Mucosa of rectum (tissue), 2 donors: ENCODE data around the gene ZP4.

ENCODE experiments used
- H3K27ac ChIP-seq, 2 donors: one replicate each; pipeline ENCODE4 v1.7.0; 2013; ENCODE audit warnings: inconsistent platforms in 2 of 2, low read depth in 2 of 2, low read length in 2 of 2
- H3K27me3 ChIP-seq, 2 donors: one replicate each; pipeline ENCODE4 v1.7.0; 2013; ENCODE audit warnings: low read length in 2 of 2; ENCODE audit not compliant: control insufficient read depth in 2 of 2, insufficient read depth in 2 of 2
- H3K36me3 ChIP-seq, 2 donors: one replicate each; pipeline ENCODE4 v1.7.0; 2013; ENCODE audit warnings: low read length in 2 of 2; ENCODE audit not compliant: control insufficient read depth in 2 of 2, insufficient read depth in 2 of 2
- H3K4me1 ChIP-seq, 2 donors: one replicate each; pipeline ENCODE4 v1.7.0; 2013; ENCODE audit warnings: low read length in 2 of 2, mild to moderate bottlenecking in 1 of 2; ENCODE audit not compliant: control insufficient read depth in 2 of 2, insufficient read depth in 2 of 2
- H3K4me3 ChIP-seq, 2 donors: one replicate each; pipeline ENCODE4 v1.7.0; 2013; ENCODE audit warnings: low read length in 2 of 2
- H3K9ac ChIP-seq, 2 donors: one replicate each; pipeline ENCODE4 v1.7.0; 2013; ENCODE audit warnings: low read length in 2 of 2, low read depth in 1 of 2, mild to moderate bottlenecking in 1 of 2
- H3K9me3 ChIP-seq, 2 donors: one replicate each; pipeline ENCODE4 v1.7.0; 2013; ENCODE audit warnings: low read length in 2 of 2; ENCODE audit not compliant: control insufficient read depth in 2 of 2
- donor health status: healthy.
- donor health status: Normal muscosa, but diverticular disease.

ZP4 gene, protein sequence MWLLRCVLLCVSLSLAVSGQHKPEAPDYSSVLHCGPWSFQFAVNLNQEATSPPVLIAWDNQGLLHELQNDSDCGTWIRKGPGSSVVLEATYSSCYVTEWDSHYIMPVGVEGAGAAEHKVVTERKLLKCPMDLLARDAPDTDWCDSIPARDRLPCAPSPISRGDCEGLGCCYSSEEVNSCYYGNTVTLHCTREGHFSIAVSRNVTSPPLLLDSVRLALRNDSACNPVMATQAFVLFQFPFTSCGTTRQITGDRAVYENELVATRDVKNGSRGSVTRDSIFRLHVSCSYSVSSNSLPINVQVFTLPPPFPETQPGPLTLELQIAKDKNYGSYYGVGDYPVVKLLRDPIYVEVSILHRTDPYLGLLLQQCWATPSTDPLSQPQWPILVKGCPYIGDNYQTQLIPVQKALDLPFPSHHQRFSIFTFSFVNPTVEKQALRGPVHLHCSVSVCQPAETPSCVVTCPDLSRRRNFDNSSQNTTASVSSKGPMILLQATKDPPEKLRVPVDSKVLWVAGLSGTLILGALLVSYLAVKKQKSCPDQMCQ

DNA sequence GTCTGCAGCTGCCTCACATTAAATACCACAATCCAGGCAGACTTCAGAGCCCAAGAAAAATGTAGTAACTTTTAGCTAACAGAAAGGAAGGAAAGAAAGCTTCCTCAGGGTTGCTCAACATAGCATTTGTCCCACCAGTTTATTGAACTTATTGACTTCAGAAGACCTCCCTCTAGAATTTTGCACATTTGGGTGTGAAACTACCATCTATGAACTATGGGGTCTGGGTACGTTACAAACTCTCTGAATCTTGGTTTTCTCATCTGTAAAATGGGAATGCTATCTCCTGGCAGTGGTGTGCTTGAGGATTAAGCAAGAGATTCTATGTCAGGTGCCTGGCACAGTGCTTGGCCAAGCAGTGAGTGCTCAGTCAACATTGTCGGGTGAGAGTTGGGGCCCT lies at the start of gene ZP4:
Gene ZP4, minus strand, starts transcription at position 101 of the 400 bp plus-strand sequence. CDS start 287 bp downstream, outside the sequence.
- Histone ChIP-seq H3K36me3 (no peaks in the 10 kb centered on the region), H3K9ac (no peak within 1 kb of the TSS), H3K9me3 (no peaks in the 10 kb centered on the region), H3K4me3 (no peak within 1 kb of the TSS), H3K4me1 (no peaks in the 10 kb centered on the region), H3K27me3 (no peaks in the 10 kb centered on the region), H3K27ac (no peak within 1 kb of the TSS)

DNA sequence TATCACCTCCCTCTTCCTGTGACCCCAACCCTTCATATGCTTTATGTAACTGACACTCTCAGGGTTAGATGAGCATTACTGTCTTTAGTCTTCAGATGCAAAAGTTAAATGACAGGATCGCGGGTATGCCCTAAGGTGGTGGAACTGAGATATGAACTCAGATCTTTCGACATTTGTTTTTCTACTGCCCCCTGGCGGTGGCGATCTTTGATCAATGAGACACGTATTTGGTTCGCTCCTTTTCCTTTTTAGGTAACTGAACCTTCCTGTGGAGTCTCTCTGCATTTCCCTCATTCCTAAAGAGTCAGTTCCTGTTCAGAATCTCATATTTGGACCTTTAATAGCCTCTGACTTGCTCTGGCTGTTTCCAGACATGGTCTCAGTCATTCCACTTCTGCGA lies 47.8 kb upstream of the ZP4 start:
- no peaks in the 10 kb centered on the region for H3K27me3 ChIP-seq
- no peaks in the 10 kb centered on the region for H3K36me3 ChIP-seq
- H3K9ac ChIP-seq, result no peak overlapping the region
- H3K4me1 ChIP-seq, result no peaks in the 10 kb centered on the region
- no peak overlapping the region for H3K27ac ChIP-seq
- H3K4me3 ChIP-seq, result no peak overlapping the region
- no peaks in the 10 kb centered on the region for H3K9me3 ChIP-seq

DNA sequence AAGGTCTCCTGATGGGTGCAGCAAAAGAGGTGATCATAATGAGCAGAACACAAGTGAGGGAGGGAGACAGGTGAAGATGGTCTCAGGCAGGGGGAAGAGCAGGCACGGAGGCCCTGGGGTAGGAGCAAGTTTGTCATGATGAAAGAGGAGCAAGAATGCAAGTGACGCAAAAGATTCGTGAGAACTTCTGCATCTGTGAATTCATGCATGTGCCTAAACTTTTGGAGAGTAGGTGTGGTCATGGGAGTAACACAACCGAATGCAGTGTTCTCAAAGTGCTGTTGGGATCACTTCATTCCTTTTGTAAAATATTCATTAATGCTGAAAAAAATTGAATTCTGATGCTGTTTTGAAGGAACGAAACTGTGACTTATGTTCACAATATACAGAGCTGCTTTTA lies 47.3 kb upstream of the ZP4 start:
- no peaks in the 10 kb centered on the region for H3K27me3 ChIP-seq
- no peaks in the 10 kb centered on the region for H3K9me3 ChIP-seq
- H3K27ac ChIP-seq, result no peak overlapping the region
- no peaks in the 10 kb centered on the region for H3K4me1 ChIP-seq
- H3K4me3 ChIP-seq, result no peak overlapping the region
- H3K36me3 ChIP-seq, result no peaks in the 10 kb centered on the region
- no peak overlapping the region for H3K9ac ChIP-seq

DNA sequence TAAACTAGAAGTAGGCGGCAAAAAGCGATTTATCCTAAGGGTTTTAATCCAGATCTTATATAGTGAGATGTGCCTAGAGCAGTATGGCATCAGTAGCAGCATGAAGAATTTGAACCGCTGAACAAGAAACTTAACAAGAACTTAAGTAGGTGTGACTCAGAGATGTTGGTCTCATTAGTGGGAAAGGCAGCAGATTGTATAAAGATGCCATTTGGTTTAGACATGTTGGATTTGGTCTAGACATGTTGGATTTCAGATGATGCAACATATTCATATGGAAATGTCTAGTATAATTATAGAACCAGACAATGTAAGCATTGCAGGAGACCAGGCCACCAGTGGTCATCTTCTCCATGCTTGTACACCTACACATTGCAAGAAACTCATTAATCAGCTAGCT lies 42.1 kb upstream of the ZP4 start:
- Histone ChIP-seq H3K9ac (no peak overlapping the region), H3K4me3 (no peak overlapping the region), H3K36me3 (no peaks in the 10 kb centered on the region), H3K9me3 (no peaks in the 10 kb centered on the region), H3K27ac (no peak overlapping the region), H3K27me3 (no peaks in the 10 kb centered on the region), H3K4me1 (no peaks in the 10 kb centered on the region)

DNA sequence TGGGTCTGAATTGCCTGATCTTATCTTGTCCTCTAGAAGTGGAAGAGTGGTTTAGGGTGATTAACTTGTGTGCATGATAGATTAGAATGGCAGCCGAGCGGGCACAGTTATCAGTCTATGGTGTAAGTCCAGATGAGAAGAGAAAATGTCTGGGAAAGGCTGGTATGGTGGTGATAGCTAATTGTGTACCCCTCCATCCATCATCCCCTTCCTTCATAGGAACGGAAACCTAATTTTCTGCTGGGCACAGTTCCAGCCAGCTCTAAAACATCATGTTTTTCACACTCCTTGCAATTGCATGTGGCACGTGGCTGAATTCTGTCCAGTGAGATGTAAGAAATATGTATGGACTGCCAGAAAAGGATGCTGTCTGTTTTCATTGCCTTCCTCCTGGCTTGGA lies 40.9 kb upstream of the ZP4 start:
- H3K9me3 ChIP-seq, result no peaks in the 10 kb centered on the region
- no peak overlapping the region for H3K4me3 ChIP-seq
- no peak overlapping the region for H3K27ac ChIP-seq
- H3K27me3 ChIP-seq, result no peaks in the 10 kb centered on the region
- no peak overlapping the region for H3K9ac ChIP-seq
- no peaks in the 10 kb centered on the region for H3K4me1 ChIP-seq
- no peaks in the 10 kb centered on the region for H3K36me3 ChIP-seq

DNA sequence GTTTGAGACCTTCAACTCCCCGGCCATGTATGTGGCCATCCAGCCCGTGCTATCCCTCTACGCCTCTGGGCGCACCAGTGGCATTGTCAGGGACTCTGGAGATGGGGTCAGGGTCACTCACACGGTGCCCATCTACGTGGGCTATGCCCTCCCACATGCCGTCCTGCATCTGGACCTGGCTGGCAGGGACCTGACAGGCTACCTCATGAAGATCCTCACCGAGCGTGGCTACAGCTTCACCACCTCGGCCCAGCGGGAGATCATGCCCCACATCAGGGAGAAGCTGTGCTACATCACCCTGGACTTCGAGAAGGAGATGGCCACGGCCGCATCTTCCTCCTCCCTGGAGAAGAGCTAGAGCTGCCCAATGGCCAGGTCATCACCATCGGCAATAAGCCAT lies 36.5 kb upstream of the ZP4 start:
- H3K4me3 ChIP-seq, result no peak overlapping the region
- H3K9me3 ChIP-seq, result no peaks in the 10 kb centered on the region
- H3K36me3 ChIP-seq, result no peaks in the 10 kb centered on the region
- H3K4me1 ChIP-seq, result no peaks in the 10 kb centered on the region
- no peak overlapping the region for H3K9ac ChIP-seq
- no peak overlapping the region for H3K27ac ChIP-seq
- no peaks in the 10 kb centered on the region for H3K27me3 ChIP-seq

DNA sequence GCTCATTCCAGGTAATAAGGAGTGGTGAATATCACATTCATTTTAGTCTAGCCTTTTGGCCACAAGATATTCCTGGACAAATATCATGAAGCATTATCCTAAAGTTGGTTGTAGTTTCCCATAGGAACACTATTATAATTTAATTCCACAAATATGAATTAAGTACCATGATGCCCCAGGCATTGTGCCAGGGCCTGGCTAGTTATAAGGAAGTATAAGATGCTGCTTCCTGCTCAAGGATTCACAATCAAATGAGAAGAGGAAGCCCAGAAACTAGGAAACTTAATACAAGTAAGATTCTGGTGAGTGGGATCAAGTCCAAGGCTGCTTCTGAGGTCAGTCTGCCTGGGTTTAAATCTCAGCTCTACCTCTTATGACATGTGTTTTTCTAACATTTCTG lies 30.6 kb upstream of the ZP4 start:
- Histone ChIP-seq H3K9ac (no peak overlapping the region), H3K36me3 (no peaks in the 10 kb centered on the region), H3K9me3 (no peaks in the 10 kb centered on the region), H3K27ac (no peak overlapping the region), H3K27me3 (no peaks in the 10 kb centered on the region), H3K4me3 (no peak overlapping the region), H3K4me1 (no peaks in the 10 kb centered on the region)

DNA sequence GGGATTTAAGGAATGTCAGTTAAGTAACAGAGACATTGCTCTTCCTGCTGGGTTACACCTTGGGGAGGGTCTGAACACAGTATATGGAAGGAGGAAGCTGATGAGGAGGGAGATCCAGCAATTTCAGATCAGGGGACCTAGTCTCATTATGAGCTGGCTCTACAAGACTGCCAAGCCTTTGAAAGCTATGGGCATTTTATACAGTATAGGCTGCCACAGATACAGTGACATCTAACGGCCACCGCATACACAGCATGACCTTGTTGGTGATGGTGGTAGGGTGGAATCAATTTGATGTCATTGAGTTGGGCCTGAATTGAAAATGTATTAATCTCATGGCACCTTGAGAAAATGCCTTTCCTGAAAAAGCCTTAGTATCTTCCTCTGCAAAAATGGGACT lies 22.6 kb upstream of the ZP4 start:
- no peaks in the 10 kb centered on the region for H3K27me3 ChIP-seq
- no peaks in the 10 kb centered on the region for H3K4me1 ChIP-seq
- H3K27ac ChIP-seq, result no peak overlapping the region
- H3K9me3 ChIP-seq, result no peaks in the 10 kb centered on the region
- no peaks in the 10 kb centered on the region for H3K36me3 ChIP-seq
- H3K9ac ChIP-seq, result no peak overlapping the region
- H3K4me3 ChIP-seq, result no peak overlapping the region

DNA sequence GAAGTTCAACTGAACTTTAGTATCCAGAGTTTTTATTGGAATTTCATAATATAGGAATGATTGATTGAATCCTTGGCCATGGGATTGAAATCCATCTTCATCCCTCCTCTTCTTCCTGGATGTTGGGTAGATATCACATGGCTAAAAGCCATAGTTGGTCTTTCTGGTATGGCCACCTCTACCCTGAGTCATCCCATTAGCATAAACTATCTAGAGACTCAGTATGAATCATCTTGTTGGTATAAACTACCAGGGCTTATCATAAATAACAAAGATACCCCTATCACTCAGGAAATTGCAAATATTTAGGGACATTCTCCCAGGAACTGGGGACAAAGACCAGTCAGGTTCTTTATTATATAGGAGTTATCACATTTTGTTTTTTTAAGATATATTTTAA lies 21.2 kb upstream of the ZP4 start:
- Histone ChIP-seq H3K4me1 (no peaks in the 10 kb centered on the region), H3K9me3 (no peaks in the 10 kb centered on the region), H3K36me3 (no peaks in the 10 kb centered on the region), H3K9ac (no peak overlapping the region), H3K27me3 (no peaks in the 10 kb centered on the region), H3K4me3 (no peak overlapping the region), H3K27ac (no peak overlapping the region)

DNA sequence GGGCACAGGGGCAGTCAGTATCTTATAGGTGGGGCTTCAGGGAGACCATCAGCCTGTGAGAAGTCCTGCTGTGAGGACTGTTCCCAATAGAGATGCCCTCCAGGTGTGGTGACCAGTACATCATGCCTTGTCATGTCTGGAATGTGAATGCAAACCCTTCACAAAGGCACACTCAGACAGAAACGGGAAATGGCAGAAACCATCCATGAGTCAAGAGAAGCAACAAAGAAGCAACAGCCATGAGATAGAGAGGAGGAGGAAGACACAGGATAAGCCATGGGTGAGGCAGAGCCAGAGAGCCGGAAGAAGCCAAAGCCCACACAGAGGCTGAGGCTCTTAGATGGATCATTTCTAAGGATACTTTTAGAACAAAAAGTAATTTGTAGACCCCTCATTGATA lies 20.1 kb upstream of the ZP4 start:
- H3K4me1 ChIP-seq, result no peaks in the 10 kb centered on the region
- no peak overlapping the region for H3K4me3 ChIP-seq
- H3K36me3 ChIP-seq, result no peaks in the 10 kb centered on the region
- no peak overlapping the region for H3K27ac ChIP-seq
- H3K9ac ChIP-seq, result no peak overlapping the region
- H3K9me3 ChIP-seq, result no peaks in the 10 kb centered on the region
- H3K27me3 ChIP-seq, result no peaks in the 10 kb centered on the region
